Activated CD8-positive, alpha-beta memory T cell treated with anti-CD3 and anti-CD28 coated beads, Interleukin-2, amount 50 U/mL, for 1 hour (primary cell): ENCODE measurements around the gene GSDMA.

Experiments used
- DNase-seq: peaks from one replicate; pipeline ENCODE4 v3.0.0-alpha.2; 2020; ENCODE audit errors: extremely low read depth

GSDMA gene, protein sequence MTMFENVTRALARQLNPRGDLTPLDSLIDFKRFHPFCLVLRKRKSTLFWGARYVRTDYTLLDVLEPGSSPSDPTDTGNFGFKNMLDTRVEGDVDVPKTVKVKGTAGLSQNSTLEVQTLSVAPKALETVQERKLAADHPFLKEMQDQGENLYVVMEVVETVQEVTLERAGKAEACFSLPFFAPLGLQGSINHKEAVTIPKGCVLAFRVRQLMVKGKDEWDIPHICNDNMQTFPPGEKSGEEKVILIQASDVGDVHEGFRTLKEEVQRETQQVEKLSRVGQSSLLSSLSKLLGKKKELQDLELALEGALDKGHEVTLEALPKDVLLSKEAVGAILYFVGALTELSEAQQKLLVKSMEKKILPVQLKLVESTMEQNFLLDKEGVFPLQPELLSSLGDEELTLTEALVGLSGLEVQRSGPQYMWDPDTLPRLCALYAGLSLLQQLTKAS

DNA sequence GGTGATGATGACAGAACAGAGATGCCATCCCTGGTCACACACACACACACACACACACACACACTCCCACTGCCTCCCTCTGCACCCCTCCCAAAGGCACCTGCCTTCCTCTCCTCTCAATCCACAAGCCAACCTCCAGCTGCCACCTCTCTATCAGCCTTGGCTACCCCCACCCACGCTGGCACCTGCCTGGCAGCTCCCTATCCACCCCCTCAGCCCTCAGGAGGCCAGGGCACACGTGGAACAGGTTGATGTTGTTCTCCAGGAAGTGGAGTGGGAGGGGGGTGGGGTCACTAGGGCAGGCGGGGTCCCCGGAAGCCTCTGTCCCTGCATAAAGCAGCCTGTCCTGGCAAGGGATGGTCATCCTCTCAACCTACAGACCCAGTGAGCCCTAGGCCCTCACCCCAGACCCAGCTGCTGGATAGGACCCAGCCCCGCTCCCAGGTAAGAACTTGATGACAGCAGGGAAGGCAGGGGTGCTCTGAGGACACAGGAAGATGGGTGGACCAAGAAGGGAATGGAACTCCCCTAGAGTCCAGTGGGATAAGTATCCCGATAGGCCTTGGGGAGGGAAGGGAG is at the start of gene GSDMA:
Gene GSDMA, plus strand, starts transcription at position 363 of the 579 bp plus-strand sequence. CDS start 2,684 bp downstream, outside the sequence.
- DNase-seq = no peak

DNA sequence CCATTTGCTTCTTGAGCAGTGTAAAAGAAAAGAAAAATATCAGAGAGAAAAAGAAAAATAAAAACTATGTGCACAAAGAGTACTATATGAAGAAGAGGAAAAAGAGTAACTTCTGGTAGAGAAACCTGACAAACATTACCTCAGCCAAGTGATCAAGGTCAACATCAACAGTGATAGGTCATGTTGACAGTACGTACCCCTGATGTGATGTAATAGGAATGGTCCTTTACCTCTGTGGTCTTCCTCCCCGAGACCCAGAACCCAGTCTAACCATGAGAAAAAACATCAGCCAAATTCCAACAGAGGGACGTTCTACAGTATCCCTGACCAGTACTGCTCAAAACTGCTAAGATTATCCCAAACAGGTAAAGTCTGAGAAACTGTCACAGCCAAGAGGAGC is 48.8 kb upstream of the GSDMA start:
- DNase-seq = no peak

DNA sequence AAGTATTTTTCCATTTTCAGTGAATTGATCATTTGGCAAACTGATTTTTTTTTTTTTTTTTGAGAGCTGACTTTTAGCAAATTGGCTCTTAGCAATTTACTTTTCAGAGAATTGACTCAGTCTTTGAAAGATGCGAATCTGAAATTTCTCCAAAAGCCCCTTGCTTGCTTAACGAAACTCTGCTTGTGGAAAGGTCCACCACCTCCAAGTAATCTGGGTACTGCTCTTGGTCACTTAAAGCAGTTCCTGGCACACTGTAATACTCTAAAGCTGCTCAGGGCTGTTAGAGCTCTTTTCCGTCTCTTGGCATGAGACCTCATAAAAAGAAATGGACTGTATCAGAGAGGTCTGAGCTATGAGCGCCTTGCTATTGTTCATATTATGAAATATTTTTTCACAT is 47.2 kb upstream of the GSDMA start:
- no peak for DNase-seq

DNA sequence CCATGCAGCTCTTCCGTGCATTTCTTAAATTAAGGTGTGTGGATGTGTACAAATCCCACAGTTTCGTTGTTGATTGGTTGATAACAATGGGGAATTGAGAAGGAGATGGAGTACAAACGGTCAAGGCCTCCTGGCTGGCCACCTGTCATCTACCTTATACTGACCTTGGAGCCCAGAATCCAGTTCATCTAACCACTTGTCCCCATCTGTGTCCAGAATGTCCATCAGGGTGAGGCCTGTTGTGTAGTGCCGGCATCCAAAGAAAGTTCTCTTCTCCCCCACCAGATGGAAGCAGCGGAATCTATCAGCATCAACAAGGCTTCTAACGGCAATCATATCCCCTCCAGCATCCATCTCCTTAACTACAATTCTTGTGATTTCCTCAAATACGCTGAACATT is 45.9 kb upstream of the GSDMA start:
- DNase-seq = no peak

DNA sequence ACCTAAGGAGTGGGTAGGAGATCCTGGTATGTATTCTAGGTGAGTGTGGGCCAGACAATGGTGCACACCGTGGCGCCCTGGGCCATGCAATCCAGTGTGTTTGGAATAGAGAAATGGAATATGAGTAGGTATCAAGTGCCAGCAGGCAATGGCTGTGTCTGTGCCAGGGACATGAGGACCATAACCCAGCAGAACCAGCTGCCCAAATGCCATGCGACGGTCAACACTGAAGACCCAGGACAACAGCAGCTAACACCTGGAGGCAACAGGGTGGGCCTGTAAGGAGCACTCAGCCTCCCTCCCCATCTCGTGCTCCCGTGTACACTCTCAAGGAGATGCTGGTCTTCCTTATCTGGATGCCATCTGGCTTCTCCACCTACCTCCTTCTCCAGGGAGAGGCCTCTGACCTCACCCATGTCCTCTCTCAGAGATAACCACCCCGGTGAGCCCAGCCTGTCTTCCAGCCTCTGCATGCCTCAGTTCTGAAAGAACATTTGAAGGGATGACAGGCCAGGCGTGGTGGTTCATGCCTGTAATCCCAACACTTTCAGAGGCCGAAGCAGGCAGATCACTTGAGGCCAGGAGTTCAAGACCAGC is 43.6 kb upstream of the GSDMA start:
- DNase-seq = no peak

DNA sequence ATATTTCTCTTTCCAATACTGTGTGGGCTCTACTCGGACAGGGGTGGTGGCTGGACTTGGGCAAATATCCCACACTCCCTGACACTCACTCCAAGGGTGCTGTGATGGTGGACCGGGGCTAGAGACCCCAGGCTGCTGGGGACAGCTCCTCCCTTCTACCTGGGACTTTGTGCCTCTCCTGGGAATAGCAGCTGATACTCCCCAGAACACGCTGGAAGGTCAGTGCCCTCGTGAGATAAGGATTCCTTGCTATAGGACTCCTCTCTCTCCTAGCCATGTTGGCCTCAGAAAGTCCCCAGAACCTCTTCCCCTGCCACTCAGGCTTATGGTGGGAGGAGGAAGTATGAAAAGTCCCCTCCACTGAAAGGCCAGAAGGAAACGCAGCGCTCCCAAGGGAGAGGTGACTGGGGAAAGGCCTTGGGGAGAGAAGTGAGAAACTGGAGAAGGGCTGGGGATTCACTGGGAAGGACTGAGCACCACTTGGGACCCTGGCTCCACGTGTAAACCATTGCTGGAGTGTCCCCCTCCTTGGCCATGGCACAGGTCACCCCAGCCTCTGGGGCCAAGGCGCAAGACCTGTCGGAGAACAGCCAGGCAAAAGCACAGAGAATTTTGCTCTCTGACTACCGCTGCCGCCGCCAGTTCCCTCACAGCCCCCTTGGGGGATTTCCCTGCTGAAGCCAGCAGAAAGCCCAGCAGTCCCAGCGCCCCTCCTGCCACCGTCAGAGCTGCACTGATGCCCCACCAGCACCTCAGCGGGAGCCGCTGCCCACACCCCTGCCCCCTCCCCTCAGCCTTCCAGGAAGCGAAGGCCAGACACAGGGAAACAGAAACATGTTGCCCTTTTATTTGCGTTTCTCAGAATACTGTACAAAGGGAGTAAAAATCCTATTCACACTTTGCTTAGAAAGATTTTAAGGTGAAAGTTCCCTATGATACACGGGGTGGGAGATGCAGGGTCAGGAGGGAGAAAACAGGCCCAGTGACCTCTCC is 42.3 kb upstream of the GSDMA start:
- DNase-seq = no peak

DNA sequence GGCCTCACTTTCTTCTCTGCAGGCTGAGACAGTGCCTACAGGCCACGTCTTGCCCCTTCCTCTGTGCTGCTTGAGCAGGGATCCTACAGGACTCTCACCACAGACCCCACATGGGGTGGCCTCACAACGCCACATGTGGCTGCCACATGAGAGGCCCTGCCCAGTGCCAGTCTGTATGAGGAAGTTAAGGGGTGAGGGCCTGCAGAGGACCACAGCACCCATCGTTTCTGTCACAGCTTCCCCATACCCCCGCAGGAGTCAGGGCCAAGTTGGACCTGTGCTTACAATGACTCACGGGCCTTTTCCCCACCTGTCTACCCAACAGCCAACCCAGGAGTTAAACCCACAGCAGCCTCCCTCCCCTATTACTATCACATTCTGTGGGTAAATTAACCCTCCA is 41.5 kb upstream of the GSDMA start:
- DNase-seq = no peak

DNA sequence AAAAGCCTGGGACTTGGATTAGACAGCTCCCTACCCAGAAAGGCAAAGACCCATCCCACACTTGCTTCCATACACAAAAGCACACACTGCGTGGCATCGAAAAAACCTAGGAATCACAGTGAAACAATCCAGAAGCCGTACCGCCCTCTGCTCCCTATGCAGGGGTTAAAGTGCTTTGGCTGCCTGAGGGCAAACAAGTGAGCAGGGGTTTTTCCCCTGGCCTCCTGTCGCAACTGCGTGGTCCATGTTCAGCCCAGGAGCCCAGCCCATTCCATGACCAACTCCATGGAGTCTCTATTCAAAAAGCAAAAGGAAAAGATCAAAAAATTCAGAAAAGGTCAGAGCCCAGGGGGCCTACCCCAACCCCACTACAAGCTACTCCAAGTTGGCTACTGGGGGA is 40.8 kb upstream of the GSDMA start:
- no peak for DNase-seq

DNA sequence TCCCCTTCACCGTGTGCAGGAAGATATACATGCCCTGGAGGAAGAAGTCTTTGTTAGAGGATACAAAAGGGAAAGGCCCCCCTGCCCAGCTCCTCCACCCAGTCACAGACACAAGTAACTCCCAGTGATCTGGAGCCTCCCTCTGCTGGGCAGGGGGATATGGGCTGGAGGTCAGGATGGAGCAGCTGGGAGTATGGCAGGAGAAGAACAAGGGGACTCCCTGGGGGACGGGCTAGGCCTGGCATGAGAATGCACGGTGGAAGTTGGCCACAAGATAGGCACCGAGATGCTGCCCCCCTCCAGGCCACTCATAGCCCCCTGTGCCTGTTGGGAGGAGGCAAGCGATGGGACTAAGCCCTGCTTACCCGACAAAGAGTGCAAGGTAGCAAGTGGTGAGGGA is 39.6 kb upstream of the GSDMA start:
- DNase-seq = no peak

DNA sequence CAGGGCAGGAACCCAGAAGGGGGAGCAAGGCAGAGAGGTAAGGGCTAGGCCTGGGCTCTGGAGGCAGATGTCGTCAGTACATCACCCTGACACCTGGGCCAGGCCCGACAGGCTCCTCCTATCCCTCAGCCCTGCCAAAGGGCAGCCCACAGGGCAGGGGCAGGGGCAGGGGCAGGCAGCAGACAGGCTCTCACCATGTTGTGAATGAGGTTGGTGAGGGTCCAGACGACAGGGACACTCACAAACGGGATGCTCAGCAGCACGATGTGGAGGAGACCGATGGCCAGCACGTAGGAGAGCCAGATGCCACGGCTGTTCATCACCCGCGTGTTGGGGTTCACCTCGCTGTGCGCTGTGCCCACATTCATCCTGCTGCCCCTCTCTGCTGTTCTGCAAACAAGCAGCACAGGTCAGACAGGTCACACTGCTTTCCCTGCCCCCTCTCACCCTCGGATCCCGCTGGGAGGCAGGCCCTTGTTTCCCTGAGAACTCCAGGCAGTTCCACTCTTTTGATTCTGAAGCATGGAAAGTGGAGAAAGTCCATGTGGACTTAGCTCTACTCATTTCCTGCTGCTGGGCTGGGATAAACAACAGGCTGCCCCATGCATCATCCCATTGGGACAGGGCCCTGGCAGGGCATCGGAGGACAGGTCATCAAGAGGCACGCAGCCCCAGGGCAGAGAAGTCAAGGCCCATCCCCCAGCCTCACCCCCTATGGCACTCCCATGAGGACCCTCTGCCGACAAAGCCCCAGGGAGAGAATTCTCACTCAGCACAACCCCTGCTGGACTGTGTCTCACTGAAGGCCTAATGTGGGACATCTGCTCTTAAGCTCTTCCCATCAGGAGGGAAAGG is 38.7 kb upstream of the GSDMA start:
- DNase-seq = no peak

DNA sequence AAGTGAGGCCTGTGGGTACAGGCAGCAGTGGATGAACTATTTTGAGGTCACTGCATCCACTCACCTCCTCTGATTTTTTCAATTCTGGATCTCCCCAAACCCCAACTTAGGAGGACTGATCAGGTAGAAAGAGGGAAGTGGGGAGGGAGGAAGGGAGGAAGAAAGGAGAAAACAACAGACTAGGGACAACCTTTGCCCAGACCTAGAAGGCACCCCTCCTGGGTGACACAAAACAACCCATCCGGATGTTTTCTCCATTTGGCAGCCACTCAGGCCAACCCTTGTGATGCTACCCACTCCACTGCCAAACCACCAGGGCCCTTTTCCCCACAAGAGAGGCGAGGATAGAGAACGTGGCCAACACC is 38.1 kb upstream of the GSDMA start:
- DNase-seq = no peak

DNA sequence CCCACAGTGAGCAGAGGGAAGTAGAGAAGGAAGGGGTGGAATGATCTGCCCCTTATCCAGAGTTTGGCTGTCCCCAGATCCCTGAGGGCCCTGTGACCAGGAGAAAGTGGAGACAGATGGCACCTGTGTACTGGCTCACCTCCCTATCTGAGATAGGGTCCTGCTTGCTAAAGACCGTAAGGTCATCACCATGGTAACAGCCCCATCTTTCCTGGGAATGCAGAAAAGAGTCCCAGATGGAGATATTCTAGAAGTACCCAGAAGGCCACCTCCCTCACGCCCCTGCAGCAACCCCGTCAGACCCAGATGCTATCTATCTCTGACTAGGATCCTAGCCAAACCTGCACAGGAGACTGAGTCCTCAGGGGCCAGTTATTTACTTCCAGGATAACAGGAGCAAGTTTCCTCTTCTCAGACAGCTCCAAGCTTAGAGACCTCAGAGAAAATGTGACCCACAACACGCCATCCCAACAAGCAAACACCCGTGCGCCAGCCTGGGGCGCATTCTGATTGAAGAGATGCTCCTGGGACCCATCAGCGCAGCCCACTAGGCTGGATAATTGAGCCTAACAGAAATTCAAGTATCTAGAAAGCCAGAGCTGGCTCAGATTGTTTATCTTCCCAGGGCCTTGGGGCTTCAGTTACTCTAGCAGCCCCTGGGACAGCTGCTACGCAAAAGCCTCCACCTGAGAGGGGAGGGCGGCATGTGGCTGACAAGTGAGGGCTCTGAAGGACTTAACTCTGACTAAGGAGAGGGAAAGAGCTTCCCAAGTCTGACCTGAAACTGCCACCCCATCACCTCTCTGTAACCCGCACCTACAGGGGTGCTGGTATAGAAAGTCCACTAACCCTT is 37.3 kb upstream of the GSDMA start:
- DNase-seq = no peak

DNA sequence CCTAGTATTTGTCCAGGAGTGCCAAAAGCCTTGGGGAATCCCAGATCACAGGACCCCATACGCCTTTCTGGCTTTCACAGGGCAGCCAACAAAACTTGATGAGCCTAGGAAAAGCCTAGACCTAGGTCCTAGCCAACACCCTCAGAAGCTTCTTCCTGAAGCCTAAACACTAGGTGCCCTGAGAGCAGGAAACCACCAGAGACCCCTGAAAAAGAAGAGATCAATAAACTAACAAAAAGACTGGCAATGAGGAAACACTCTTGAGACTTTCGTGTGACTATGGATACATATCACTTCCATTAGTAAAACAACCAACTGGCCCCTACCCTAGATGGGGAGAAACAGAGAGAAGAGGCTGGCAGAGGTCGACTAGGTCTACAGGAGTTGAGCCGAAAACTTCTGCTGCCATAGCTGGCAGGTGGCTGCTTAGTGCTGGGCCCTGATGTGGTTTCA is 36.6 kb upstream of the GSDMA start:
- DNase-seq = no peak

DNA sequence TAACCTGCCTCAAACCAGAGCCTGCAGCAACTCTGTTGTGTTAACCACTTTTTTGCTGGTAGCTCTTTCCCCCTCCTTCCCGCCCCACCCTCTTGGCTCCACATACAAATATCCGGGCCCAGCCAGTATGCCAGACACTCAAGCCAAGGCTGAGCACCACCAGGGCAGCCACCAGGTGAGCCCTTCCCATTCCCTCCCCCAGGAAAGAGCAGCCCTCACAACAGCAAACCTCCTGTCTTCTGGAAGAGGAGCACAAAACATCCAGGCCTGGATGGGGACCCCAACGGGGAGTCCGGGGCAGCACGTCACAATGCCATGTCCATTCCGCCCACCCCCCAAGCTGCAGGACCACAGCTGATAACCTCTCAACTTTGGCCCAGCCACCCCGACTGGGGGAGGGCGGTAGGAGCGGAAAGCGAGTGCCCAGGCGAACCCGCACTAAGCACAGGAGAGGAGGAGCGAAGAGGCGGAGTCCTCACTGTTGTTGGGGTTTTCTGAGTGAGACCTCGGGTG is 36.2 kb upstream of the GSDMA start:
- no peak for DNase-seq

DNA sequence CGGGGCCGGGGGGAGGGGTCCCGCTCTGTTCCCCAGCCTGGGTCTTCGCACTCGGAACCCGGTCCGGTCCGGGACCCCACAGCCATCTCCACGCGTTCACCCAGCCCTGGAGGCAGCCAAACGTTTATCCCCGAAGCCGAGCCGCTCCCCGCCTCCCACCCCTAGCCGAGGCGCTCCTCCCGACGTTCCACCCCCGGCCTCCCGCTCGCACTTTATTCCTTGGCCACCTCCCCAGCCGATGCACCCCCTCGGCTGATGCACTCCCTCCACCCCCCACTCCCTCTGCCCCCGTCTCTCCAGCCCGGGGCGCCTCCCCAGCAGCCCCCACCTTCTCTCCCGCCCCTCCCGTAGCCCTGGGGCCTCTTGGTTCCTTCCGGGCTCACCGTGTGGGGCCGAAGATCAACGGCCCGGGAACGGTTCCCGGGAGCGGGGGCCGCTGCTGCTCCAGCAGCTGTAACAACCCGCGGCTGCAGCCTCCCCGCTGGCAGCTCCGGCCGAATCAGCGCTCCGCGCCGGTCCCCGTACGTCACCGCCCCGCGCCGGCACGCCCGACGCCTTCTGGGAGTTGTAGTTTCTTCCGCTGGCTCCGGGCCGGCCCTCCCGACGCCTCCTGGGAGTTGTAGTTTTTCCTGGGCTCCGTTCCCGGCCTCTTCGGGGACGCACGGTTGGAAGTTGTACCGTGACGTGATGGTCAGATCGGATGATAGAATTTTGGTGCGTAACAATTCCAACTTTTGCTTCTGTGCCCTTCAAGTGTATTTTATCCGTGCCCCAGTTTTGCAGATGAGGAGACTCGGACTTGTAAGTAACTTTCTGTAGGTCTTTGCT is 35.5 kb upstream of the GSDMA start, which contains the start of the genes LRRC3C and ORMDL3:
Gene LRRC3C, plus strand, starts transcription at position 632 of the 828 bp plus-strand sequence. CDS start 13,792 bp downstream, outside the sequence.
Gene ORMDL3, minus strand, starts transcription at position 501 of the 828 bp plus-strand sequence. CDS start 3,398 bp downstream, outside the sequence.
- DNase-seq = peak; percentile 72

DNA sequence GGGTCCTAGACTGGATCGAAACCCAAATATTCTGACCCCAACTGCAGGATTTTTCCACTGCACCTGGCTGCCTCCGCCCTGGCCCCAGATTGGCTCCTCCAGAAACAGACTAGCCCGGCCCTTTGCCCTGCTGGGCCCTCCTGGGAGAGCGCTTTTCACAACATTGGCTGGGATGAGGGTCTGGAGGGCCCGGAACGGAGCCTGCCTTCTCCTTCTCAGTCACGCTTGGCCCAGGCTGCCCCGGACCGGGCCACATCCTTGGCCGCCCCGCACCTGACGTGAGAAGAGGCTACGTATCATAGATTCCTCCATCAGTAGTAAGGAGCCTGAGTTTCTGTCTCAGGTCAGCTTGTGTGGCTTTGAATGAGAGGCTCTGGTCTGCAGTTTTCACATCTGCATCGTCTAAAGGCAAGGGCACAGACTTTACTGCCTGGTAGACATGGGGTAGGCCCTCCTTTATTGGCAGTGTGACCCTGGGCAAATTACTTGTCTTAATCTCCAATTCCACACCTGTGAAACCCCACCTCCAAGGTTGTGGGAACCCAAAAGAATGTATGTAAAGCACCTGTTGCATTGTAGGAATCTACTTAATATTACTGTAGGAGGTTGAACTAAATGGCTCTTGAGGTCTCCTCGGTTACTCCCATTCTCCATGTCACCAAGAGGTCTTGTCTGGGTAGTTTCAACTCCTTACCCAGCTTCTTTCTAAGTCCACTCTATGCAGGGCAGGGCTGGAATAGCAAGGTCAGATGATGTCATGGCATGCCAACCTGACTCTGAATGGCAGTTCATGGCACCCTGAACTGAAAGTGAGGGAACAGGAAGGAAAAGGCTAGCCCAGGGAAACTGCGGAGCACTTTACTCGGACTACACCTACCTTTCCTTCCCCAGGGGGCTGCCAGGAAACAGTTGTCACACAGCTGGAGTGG is 34.6 kb upstream of the GSDMA start:
- no peak for DNase-seq

DNA sequence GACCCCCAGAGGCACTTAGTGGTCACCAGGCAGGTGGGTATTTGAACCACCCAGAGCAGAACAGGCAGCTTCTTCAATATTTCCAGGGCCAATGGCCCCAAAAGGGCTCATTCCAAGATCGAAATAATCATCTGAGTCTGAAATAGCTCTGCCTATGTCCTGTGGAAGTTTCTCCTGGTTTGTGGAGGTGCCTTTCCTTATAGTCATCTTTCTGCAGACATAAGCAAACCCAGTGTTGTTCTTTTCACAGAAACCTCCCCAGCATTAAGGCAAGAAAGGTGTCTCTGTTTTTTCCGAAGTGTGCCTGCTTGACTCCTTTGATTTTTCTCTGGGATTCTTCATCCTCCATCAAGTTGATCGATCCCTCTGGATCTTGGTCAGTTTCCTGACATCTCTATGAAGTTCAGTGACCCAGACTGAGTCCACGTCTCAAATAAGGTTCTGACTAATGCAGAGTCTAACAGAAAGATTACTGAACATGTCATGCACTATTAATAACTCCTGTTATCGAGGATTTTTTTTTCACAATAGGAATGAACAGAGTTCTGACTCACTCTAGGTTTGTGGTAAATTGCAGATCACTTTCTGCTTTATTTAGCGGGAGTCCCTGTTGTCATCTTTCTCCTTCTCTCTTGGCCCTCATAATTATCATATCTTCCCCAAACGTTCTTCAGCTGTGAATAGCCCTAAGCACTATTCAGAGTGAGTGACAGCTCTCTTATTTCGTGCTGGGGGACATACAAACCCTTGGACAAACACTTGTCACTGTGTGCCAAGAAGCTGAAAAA is 33.8 kb upstream of the GSDMA start:
- DNase-seq = no peak
